GM12878 (cell line): ENCODE measurements around the gene NPAS3. TPM values are rescaled to one million over a fixed set of nuclear protein-coding genes. Genes with fewer than 3 reads are reported as not detected.

Experiments used
- ATAC-seq: fragments of 200-7000 bp; cut with Tn5 transposase; 3 replicates; pipeline ENCODE4 v1.9.1; 2020; ENCODE audit warnings: mild to moderate bottlenecking, moderate library complexity
- BruUV-seq: library from RNA; stranded (reverse); fragments of 400-500 nt; replicated peaks from 2 replicates; lab custom pipeline; 2021; lab: Mats Ljungman, UMichigan
- CTCF ChIA-PET: fragments of 300-600 bp; sonication (Branson Sonifier 250); formaldehyde crosslinking; extraction: SDS; loops from one replicate; lab custom pipeline; 2021; ENCODE audit warnings: inconsistent platforms; lab: Yijun Ruan, JAX
- POLR2A ChIA-PET: fragments of 350-600 bp; formaldehyde crosslinking; extraction: SDS; loops from one replicate; lab custom pipeline; 2021; ENCODE audit warnings: inconsistent platforms; lab: Charles Lee
- RAD21 ChIA-PET: fragments of 300-600 bp; sonication (Branson Sonifier 250); formaldehyde crosslinking; loops from one replicate; lab custom pipeline; 2023; ENCODE audit warnings: antibody characterized with exemption; ENCODE audit not compliant: unreplicated experiment; lab: Charles Lee
- SMC1A ChIA-PET: fragments of 300-600 bp; sonication (Branson Sonifier 250); formaldehyde crosslinking; loops from one replicate; lab custom pipeline; 2023; ENCODE audit not compliant: unreplicated experiment, uncharacterized antibody; lab: Charles Lee
- DNase-seq: peaks from one replicate; pipeline ENCODE4 v3.0.0-alpha.2; 2011; ENCODE audit warnings: low read depth, low spot score
- FAIRE-seq: peaks from 3 replicates; lab custom pipeline; 2011; peaks lifted over from hg19 to GRCh38; lab: Jason Lieb, UNC
- H2AFZ ChIP-seq: 2 replicates; pipeline ENCODE4 v1.6.0; 2011; ENCODE audit warnings: low read depth, low read length, control low read depth; ENCODE audit not compliant: control insufficient read depth
- H3K27ac ChIP-seq: 2 replicates; pipeline ENCODE4 v1.5.1; 2011; ENCODE audit warnings: control low read depth; ENCODE audit not compliant: control insufficient read depth, insufficient read depth
- H3K27me3 ChIP-seq, 2 experiments: replicated peaks in 1 of 2; 2 replicates each; pipeline versions ENCODE4 v1.6.0 to v1.6.1; 2011; ENCODE audit warnings: low read length in 1 of 2; ENCODE audit not compliant: control insufficient read depth in 2 of 2, insufficient read depth in 2 of 2
- H3K36me3 ChIP-seq, 2 experiments: 2 replicates each; pipeline ENCODE4 v1.5.1; 2011; ENCODE audit warnings: low read length in 1 of 2; ENCODE audit not compliant: control insufficient read depth in 2 of 2, insufficient read depth in 2 of 2
- H3K4me1 ChIP-seq: 2 replicates; pipeline ENCODE4 v1.6.1; 2011; ENCODE audit warnings: mild to moderate bottlenecking, low read length, moderate library complexity, mixed read lengths; ENCODE audit not compliant: control insufficient read depth, insufficient read depth
- H3K4me2 ChIP-seq: 2 replicates; pipeline ENCODE4 v1.6.0; 2011; ENCODE audit warnings: control low read depth; ENCODE audit not compliant: control insufficient read depth, insufficient read depth
- H3K4me3 ChIP-seq: fragments of 200-600 bp; sonication (generic); 2 replicates; pipeline ENCODE4 v1.5.1; 2016
- H3K79me2 ChIP-seq: 2 replicates; pipeline ENCODE4 v1.6.0; 2011; ENCODE audit warnings: low read length; ENCODE audit not compliant: control insufficient read depth, insufficient read depth
- H3K9ac ChIP-seq: 2 replicates; pipeline ENCODE4 v1.8.0; 2011; ENCODE audit warnings: low read length, control low read depth, mixed read lengths; ENCODE audit not compliant: control insufficient read depth, insufficient read depth
- H3K9me3 ChIP-seq: replicated peaks from 3 replicates; pipeline ENCODE4 v1.5.1; 2011; ENCODE audit warnings: mild to moderate bottlenecking, low read length; ENCODE audit not compliant: control insufficient read depth, insufficient read depth
- H4K20me1 ChIP-seq: 2 replicates; pipeline ENCODE4 v1.6.0; 2011; ENCODE audit not compliant: control insufficient read depth, insufficient read depth
- SKIL ChIP-seq: fragments of 450-650 bp; IDR thresholded peaks from 2 replicates; pipeline ENCODE4 v1.6.1; 2017; ENCODE audit warnings: mild to moderate bottlenecking, low read depth, inconsistent platforms; ENCODE audit not compliant: poor library complexity, severe bottlenecking
- WGBS: methylation state at CpG from one replicate; pipeline ENCODE4 v1.1.6; 2016; ENCODE audit warnings: low lambda C conversion rate; ENCODE audit not compliant: insufficient replicate concordance, insufficient coverage; ENCODE audit errors: missing lambda C conversion rate; 5-methylcytosine and 5-hydroxymethylcytosine counted together
- in situ Hi-C: fragments of 300-500 bp; cut with MboI; formaldehyde crosslinking; loops from 9 replicates; pipeline ENCODE4 v1.14.3; 2018; ENCODE audit warnings: mixed read lengths
- intact Hi-C: fragments of 100-400 bp; cut with micrococcal nuclease; formaldehyde crosslinking; loops from one replicate; pipeline ENCODE4 v1.14.2; 2022; ENCODE audit not compliant: unreplicated experiment
- polyA plus RNA-seq, 11 experiments: library from polyadenylated mRNA; depleted of rRNA in 4 of 11; unstranded in 6 of 11; stranded (reverse) in 5 of 11; fragments of >200 nt; fragmentation: Nextera tagmentation in 4 of 11; fragmentation: Illumina TruSeq in 1 of 11; extraction: Ambion mirVana in 4 of 11; extraction: Trizol in 1 of 11; gene quantifications; 1 replicate in 1 of 11; 2 replicates in 10 of 11; pipeline versions ENCODE4 v1.2.1 to v1.2.3, GENCODE V29; 2011 to 2016; ENCODE audit warnings: inconsistent platforms in 2 of 11, missing spikeins in 2 of 11, low read depth in 1 of 11
- total RNA-seq, 4 experiments: library from RNA; depleted of rRNA in 3 of 4; stranded (reverse); fragments of >200 nt in 3 of 4; fragmentation: Illumina TruSeq in 1 of 4; extraction: Trizol in 1 of 4; gene quantifications; 2 replicates each; pipeline versions ENCODE4 v1.2.1 to v1.2.3, GENCODE V29; 2013 to 2021
- TF ChIP-seq, protein P1 (sequence below): IDR thresholded peaks from 2 replicates; pipeline ENCODE4 v1.6.1; 2011; ENCODE audit warnings: low read depth, mild to moderate bottlenecking, low read length, moderate library complexity, borderline replicate concordance; ENCODE audit errors: extremely low read depth

NPAS3 gene
- total and polyA plus RNA-seq, 10 of the 15 experiments (the other 5 are each of a cell fraction or from before 2014, with no cell fraction given) = under 0.01 to 2.7 (median 0.03) TPM; not detected in 6

- ChIA-PET SMC1A (no interaction called here), CTCF (no interaction called here), RAD21 (no interaction called here), POLR2A (no interaction called here)
- DNase-seq (no peak), FAIRE-seq (no peak), ATAC-seq (no peak)
- intact Hi-C loops (no loop called here), in situ Hi-C loops (no loop called here)
- Histone ChIP-seq H3K4me2 (no peak overlapping the region), H3K27ac (no peak overlapping the region), H3K9ac (no peak overlapping the region), H2AFZ (no peak overlapping the region), H3K9me3 (no peaks in the 10 kb centered on the region; the same call in 2 of the 3 replicates), H3K27me3 (peaks cover 3 to 19% of the 10 kb centered on the region in 2 experiments), H3K36me3 (no peaks in the 10 kb centered on the region), H3K4me1 (no peaks in the 10 kb centered on the region), H3K79me2 (no peaks in the 10 kb centered on the region), H3K4me3 (no peak overlapping the region), H4K20me1 (no peaks in the 10 kb centered on the region)
- BruUV-seq = no TSS peak
- 14% methylated on average over 31 of the region's 72 CpGs for WGBS
- TF ChIP-seq SKIL = no peak
- TF ChIP-seq, protein P1, sequence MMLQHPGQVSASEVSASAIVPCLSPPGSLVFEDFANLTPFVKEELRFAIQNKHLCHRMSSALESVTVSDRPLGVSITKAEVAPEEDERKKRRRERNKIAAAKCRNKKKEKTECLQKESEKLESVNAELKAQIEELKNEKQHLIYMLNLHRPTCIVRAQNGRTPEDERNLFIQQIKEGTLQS = no peak
These were observed 4.4 kb upstream of the NPAS3 start for GRCh38 chr14:32934073-32934880.
